K562 (cell line): ENCODE measurements around the gene JMJD1C. TPM values are rescaled to one million over a fixed set of nuclear protein-coding genes. Genes with fewer than 3 reads are reported as not detected.

Experiments
- CBX2 ChIP-seq: fragments of 200-600 bp; sonication (generic); IDR thresholded peaks from one replicate; pipeline ENCODE4 v1.6.1; 2012; ENCODE audit warnings: mild to moderate bottlenecking, low read length, inconsistent platforms; ENCODE audit not compliant: insufficient read depth, poor library complexity, severe bottlenecking
- CXXC5 ChIP-seq: fragments of 250-450 bp; sonication (Bioruptor Pico); IDR thresholded peaks from 2 replicates; pipeline ENCODE4 v1.8.0; 2022; ENCODE audit warnings: inconsistent platforms, mild to moderate bottlenecking, moderate library complexity
- ETV1 ChIP-seq: fragments of 450-650 bp; conservative IDR thresholded peaks from 2 replicates; pipeline ENCODE4 v1.6.1; 2016; ENCODE audit warnings: missing genetic modification characterization, control low read depth, low read depth, missing compliant biosample characterization
- FOXM1 ChIP-seq, 2 experiments: fragments of 450-650 bp in 1 of 2; sonication (generic) in 1 of 2; formaldehyde crosslinking in 1 of 2; IDR thresholded peaks; 2 replicates each; pipeline versions ENCODE4 v1.6.1 to v1.9.0; 2017 to 2022; ENCODE audit warnings: low read depth in 2 of 2, mild to moderate bottlenecking in 2 of 2, missing genetic modification reagents in 1 of 2, moderate library complexity in 1 of 2
- MECOM ChIP-seq: fragments of 250-450 bp; sonication (Bioruptor Pico); IDR thresholded peaks from 2 replicates; pipeline ENCODE4 v1.8.0; 2022; ENCODE audit warnings: inconsistent platforms
- MEF2A ChIP-seq: IDR thresholded peaks from 2 replicates; pipeline ENCODE4 v1.6.1; 2011; ENCODE audit warnings: low read depth, mild to moderate bottlenecking, low read length, moderate library complexity; ENCODE audit not compliant: control insufficient read depth
- NELFE ChIP-seq: IDR thresholded peaks from 2 replicates; pipeline ENCODE4 v1.6.1; 2011; ENCODE audit warnings: mild to moderate bottlenecking; ENCODE audit not compliant: insufficient read depth, insufficient read length
- NFE2L1 ChIP-seq: fragments of 450-650 bp; IDR thresholded peaks from 2 replicates; pipeline ENCODE4 v1.6.1; 2016; ENCODE audit warnings: missing genetic modification characterization, low read depth, mild to moderate bottlenecking, missing compliant biosample characterization, moderate library complexity, borderline replicate concordance
- NONO ChIP-seq, 2 experiments: fragments of 200-400 bp in 1 of 2; fragments of 450-650 bp in 1 of 2; formaldehyde crosslinking in 1 of 2; IDR thresholded peaks; 2 replicates each; pipeline ENCODE4 v1.6.1; 2017; ENCODE audit warnings: low read depth in 2 of 2, mild to moderate bottlenecking in 2 of 2, moderate library complexity in 2 of 2, low read length in 1 of 2
- NR3C1 ChIP-seq: sonication (generic); formaldehyde crosslinking; IDR thresholded peaks from 2 replicates; pipeline ENCODE4 v1.8.1; 2022; ENCODE audit warnings: missing genetic modification reagents
- PHF8 ChIP-seq: fragments of 200-600 bp; sonication (generic); IDR thresholded peaks from 2 replicates; pipeline ENCODE4 v1.6.1; 2012; ENCODE audit warnings: mixed run types, mild to moderate bottlenecking, inconsistent platforms, low read length, moderate library complexity, borderline replicate concordance
- PTTG1 ChIP-seq: fragments of 450-650 bp; IDR thresholded peaks from 2 replicates; pipeline ENCODE4 v1.6.1; 2016; ENCODE audit warnings: low read depth, mild to moderate bottlenecking, missing genetic modification characterization, missing compliant biosample characterization
- RCOR1 ChIP-seq, 2 experiments: IDR thresholded peaks; 2 replicates each; pipeline ENCODE4 v1.6.1; 2012; ENCODE audit warnings: low read depth in 2 of 2, low read length in 2 of 2, borderline replicate concordance in 1 of 2, improper control_type of control experiment in 1 of 2
- SMARCB1 ChIP-seq: IDR thresholded peaks from 2 replicates; pipeline ENCODE4 v1.6.1; 2011; ENCODE audit warnings: improper control_type of control experiment, low read depth; ENCODE audit not compliant: insufficient read length
- SPI1 ChIP-seq: IDR thresholded peaks from 2 replicates; pipeline ENCODE4 v1.6.1; 2011; ENCODE audit warnings: low read depth, low read length, control low read depth, borderline replicate concordance
- THRAP3 ChIP-seq: fragments of 450-650 bp; IDR thresholded peaks from 2 replicates; pipeline ENCODE4 v1.6.1; 2016; ENCODE audit warnings: mild to moderate bottlenecking, inconsistent platforms, borderline replicate concordance
- ZBED1 ChIP-seq: IDR thresholded peaks from 2 replicates; pipeline ENCODE4 v1.6.1; 2014
- ZFP36 ChIP-seq: fragments of 150-350 bp; IDR thresholded peaks from 2 replicates; pipeline ENCODE4 v1.6.1; 2018; ENCODE audit warnings: low read length, low read depth; ENCODE audit not compliant: partially characterized antibody
- ZNF146 ChIP-seq: IDR thresholded peaks from one replicate; pipeline ENCODE4 v1.6.1; 2018; ENCODE audit warnings: missing compliant biosample characterization; ENCODE audit not compliant: unreplicated experiment
- ZNF707 ChIP-seq: fragments of 250-450 bp; sonication (Bioruptor Pico); conservative IDR thresholded peaks from 2 replicates; pipeline ENCODE4 v1.8.0; 2022; ENCODE audit warnings: inconsistent platforms, mild to moderate bottlenecking, moderate library complexity
- ZNF778 ChIP-seq: fragments of 450-650 bp; formaldehyde crosslinking; IDR thresholded peaks from 2 replicates; pipeline ENCODE4 v1.4.0; 2020; ENCODE audit warnings: mild to moderate bottlenecking, moderate library complexity
- polyA plus RNA-seq, 8 experiments: library from polyadenylated mRNA; depleted of rRNA in 4 of 8; stranded (reverse) in 5 of 8; unstranded in 3 of 8; fragments of >200 nt; fragmentation: Nextera tagmentation in 2 of 8; fragmentation: Illumina TruSeq in 1 of 8; extraction: Ambion mirVana in 2 of 8; extraction: Trizol in 1 of 8; gene quantifications; 2 replicates each; pipeline versions ENCODE4 v1.2.1 to v1.2.3, GENCODE V29; 2011 to 2014; ENCODE audit warnings: inconsistent platforms in 1 of 8, missing spikeins in 1 of 8
- total RNA-seq, 7 experiments: library from RNA; depleted of rRNA in 6 of 7; stranded (reverse); fragments of >200 nt in 6 of 7; fragmentation: Illumina TruSeq in 2 of 7; extraction: Trizol in 2 of 7; gene quantifications; 2 replicates each; pipeline versions ENCODE4 v1.2.1 to v1.2.3, GENCODE V29; 2011 to 2021; ENCODE audit warnings: low replicate concordance in 1 of 7
- TF ChIP-seq, protein P1 (sequence below): fragments of 250-450 bp; sonication (Bioruptor Pico); IDR thresholded peaks from 2 replicates; pipeline ENCODE4 v1.4.0; 2020
- TF ChIP-seq, protein P2 (sequence below): sonication (generic); formaldehyde crosslinking; IDR thresholded peaks from 2 replicates; pipeline ENCODE4 v1.8.0; 2022; ENCODE audit warnings: mild to moderate bottlenecking, low read depth, missing genetic modification reagents

The JMJD1C gene
- total and polyA plus RNA-seq, 9 of the 15 experiments (the other 6 are each of a cell fraction or from before 2014, with no cell fraction given): 25.3 to 68.0 (median 47.2) TPM

DNA sequence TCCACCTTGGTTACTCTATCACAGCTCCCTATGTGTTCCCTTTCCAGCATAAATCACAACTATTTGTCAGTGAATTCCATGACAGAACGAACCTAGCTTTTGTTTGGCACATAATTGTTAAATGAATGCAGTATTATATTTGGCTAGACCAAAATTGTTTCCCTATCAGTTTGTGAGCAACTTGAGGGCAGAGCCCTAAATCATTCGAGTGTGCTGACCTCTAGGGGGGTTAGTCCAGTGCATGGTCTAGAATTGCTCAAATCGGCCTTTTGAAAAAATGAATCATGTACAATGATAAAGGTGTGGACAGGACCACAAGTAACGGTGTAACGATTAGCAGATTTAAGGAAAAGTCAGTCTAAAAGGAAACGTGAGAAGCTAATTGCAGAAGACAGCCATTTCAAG, 333.1 kb downstream of the JMJD1C start (continued):
- TF ChIP-seq, protein P1, sequence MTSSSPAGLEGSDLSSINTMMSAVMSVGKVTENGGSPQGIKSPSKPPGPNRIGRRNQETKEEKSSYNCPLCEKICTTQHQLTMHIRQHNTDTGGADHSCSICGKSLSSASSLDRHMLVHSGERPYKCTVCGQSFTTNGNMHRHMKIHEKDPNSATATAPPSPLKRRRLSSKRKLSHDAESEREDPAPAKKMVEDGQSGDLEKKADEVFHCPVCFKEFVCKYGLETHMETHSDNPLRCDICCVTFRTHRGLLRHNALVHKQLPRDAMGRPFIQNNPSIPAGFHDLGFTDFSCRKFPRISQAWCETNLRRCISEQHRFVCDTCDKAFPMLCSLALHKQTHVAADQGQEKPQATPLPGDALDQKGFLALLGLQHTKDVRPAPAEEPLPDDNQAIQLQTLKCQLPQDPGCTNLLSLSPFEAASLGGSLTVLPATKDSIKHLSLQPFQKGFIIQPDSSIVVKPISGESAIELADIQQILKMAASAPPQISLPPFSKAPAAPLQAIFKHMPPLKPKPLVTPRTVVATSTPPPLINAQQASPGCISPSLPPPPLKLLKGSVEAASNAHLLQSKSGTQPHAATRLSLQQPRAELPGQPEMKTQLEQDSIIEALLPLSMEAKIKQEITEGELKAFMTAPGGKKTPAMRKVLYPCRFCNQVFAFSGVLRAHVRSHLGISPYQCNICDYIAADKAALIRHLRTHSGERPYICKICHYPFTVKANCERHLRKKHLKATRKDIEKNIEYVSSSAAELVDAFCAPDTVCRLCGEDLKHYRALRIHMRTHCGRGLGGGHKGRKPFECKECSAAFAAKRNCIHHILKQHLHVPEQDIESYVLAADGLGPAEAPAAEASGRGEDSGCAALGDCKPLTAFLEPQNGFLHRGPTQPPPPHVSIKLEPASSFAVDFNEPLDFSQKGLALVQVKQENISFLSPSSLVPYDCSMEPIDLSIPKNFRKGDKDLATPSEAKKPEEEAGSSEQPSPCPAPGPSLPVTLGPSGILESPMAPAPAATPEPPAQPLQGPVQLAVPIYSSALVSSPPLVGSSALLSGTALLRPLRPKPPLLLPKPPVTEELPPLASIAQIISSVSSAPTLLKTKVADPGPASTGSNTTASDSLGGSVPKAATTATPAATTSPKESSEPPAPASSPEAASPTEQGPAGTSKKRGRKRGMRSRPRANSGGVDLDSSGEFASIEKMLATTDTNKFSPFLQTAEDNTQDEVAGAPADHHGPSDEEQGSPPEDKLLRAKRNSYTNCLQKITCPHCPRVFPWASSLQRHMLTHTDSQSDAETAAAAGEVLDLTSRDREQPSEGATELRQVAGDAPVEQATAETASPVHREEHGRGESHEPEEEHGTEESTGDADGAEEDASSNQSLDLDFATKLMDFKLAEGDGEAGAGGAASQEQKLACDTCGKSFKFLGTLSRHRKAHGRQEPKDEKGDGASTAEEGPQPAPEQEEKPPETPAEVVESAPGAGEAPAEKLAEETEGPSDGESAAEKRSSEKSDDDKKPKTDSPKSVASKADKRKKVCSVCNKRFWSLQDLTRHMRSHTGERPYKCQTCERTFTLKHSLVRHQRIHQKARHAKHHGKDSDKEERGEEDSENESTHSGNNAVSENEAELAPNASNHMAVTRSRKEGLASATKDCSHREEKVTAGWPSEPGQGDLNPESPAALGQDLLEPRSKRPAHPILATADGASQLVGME (CRISPR knock-in tag): no peak
- TF ChIP-seq ZNF707 (no peak), NONO (IDR thresholded peaks at IDR 0.05; ENCODE audit: low read depth in 2 of 2, low read length in 1 of 2) (no peak), SPI1 (no peak), FOXM1 (IDR thresholded peaks at IDR 0.05; ENCODE audit: low read depth) (peak; percentile 82), FOXM1 (CRISPR knock-in tag; IDR thresholded peaks at IDR 0.05; ENCODE audit: low read depth) (no peak), CXXC5 (CRISPR knock-in tag) (no peak), MEF2A (no peak), ETV1 (tag) (no peak; the same call in 1 of the 2 replicates), ZNF146 (CRISPR knock-in tag) (no peak), THRAP3 (no peak), ZFP36 (no peak), NFE2L1 (tag) (no peak; the same call in 1 of the 2 replicates), PHF8 (no peak), ZBED1 (no peak), NR3C1 (CRISPR knock-in tag) (no peak), RCOR1 (IDR thresholded peaks at IDR 0.05; ENCODE audit: borderline replicate concordance in 1 of 2, low read depth in 2 of 2, low read length in 2 of 2) (no peak), NELFE (no peak), PTTG1 (peak; percentile 69; the same call in 1 of the 2 replicates), MECOM (CRISPR knock-in tag) (no peak), ZNF778 (CRISPR knock-in tag) (no peak), SMARCB1 (no peak), CBX2 (no peak)
- TF ChIP-seq, protein P2, sequence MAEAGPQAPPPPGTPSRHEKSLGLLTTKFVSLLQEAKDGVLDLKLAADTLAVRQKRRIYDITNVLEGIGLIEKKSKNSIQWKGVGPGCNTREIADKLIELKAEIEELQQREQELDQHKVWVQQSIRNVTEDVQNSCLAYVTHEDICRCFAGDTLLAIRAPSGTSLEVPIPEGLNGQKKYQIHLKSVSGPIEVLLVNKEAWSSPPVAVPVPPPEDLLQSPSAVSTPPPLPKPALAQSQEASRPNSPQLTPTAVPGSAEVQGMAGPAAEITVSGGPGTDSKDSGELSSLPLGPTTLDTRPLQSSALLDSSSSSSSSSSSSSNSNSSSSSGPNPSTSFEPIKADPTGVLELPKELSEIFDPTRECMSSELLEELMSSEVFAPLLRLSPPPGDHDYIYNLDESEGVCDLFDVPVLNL (CRISPR knock-in tag): no peak
